Hepatocyte (in vitro differentiated cells): ENCODE results near the gene CDC20B.

Experiments used
- CTCF ChIP-seq: fragments of 200-600 bp; sonication (generic); IDR thresholded peaks from 2 replicates; pipeline ENCODE4 v1.5.1; 2016; ENCODE audit warnings: antibody characterized with exemption, mild to moderate bottlenecking; ENCODE audit not compliant: poor library complexity
- EZH2 ChIP-seq: fragments of 200-600 bp; sonication (generic); IDR thresholded peaks from 2 replicates; pipeline ENCODE4 v1.6.1; 2016; ENCODE audit warnings: antibody characterized with exemption, mild to moderate bottlenecking, borderline replicate concordance
- EZH2phosphoT487 ChIP-seq: fragments of 200-600 bp; sonication (generic); IDR thresholded peaks from one replicate; pipeline ENCODE4 v1.6.1; 2018; ENCODE audit warnings: antibody characterized with exemption, mild to moderate bottlenecking, low read depth, moderate library complexity; ENCODE audit not compliant: unreplicated experiment, severe bottlenecking

DNA sequence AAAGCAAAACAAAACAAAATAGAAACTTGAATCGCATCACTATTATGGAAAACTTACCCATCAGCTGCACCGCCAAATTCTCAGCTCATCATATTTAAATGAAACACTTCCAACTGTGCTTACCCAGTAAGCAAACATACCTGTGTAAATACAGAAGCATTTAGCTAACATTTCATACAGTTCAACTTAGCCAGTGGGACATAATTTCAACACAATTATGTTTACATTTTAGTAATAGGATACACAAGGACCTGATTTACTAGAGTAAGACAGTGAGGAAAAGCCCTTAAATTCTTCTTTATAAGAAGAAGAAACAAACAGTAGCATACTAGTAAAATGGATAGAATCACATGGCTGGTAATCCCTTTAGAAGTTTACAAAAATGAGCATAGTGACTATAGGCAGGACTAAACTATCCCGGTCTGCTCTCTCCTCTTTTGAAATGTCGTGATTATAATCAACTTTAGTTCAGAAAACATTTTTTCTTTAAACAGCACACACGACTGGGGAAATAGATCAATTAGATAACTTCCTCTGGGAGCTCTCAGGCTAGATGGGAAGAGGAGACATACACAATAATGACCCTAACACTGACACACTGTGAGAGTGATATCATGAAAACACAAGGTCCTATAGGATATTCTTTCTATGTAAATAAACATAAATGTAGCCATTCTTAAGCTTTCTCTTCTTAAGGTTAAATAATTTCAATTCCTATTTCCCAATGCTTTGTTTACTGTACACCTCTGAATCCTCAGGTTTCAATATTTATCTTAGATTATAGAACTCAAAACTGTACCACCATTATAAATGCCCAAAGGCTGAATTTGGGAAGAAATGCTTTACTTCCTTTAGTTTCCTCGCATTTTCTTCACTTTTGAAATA lies 15.9 kb upstream of the CDC20B start:
- TF ChIP-seq CTCF (no peak), EZH2 (no peak), EZH2phosphoT487 (no peak)
